Trophoblast cell (in vitro differentiated cells and primary cell): ENCODE measurements around the gene PIGU.
A peak's percentile ranks its signal among the peaks of the same experiment; 100 is the strongest.

Experiments used
- DNase-seq, 2 donors: peaks; one replicate each; pipeline ENCODE4 v3.0.0-alpha.2; 2016
- H2AFZ ChIP-seq: 2 replicates; pipeline ENCODE4 v1.6.1; 2013; ENCODE audit warnings: low read length, moderate library complexity, mild to moderate bottlenecking; ENCODE audit not compliant: insufficient read depth, poor library complexity
- H2AK5ac ChIP-seq: 2 replicates; pipeline ENCODE4 v1.6.1; 2013; ENCODE audit warnings: mild to moderate bottlenecking, low read length
- H2BK120ac ChIP-seq: 2 replicates; pipeline ENCODE4 v1.6.1; 2013; ENCODE audit warnings: low read length, mild to moderate bottlenecking, moderate library complexity; ENCODE audit not compliant: insufficient read depth, poor library complexity
- H2BK12ac ChIP-seq: 2 replicates; pipeline ENCODE4 v1.6.1; 2013; ENCODE audit warnings: mild to moderate bottlenecking, low read length, moderate library complexity
- H2BK5ac ChIP-seq: 2 replicates; pipeline ENCODE4 v1.6.1; 2013; ENCODE audit warnings: low read length, low read depth, moderate library complexity, mild to moderate bottlenecking; ENCODE audit not compliant: poor library complexity
- H3K14ac ChIP-seq: 2 replicates; pipeline ENCODE4 v1.6.1; 2013; ENCODE audit warnings: mild to moderate bottlenecking, low read length
- H3K18ac ChIP-seq: 2 replicates; pipeline ENCODE4 v1.6.1; 2013; ENCODE audit warnings: mild to moderate bottlenecking, low read length
- H3K23ac ChIP-seq: 2 replicates; pipeline ENCODE4 v1.6.1; 2013; ENCODE audit warnings: low read length
- H3K27ac ChIP-seq: 2 replicates; pipeline ENCODE4 v1.5.1; 2013; ENCODE audit warnings: low read depth, mild to moderate bottlenecking, inconsistent platforms, low read length, moderate library complexity
- H3K27me3 ChIP-seq: 2 replicates; pipeline ENCODE4 v1.6.1; 2013; ENCODE audit warnings: inconsistent platforms, mild to moderate bottlenecking, low read length, moderate library complexity; ENCODE audit not compliant: insufficient read depth
- H3K36me3 ChIP-seq, 2 experiments: 1 replicate in 1 of 2; 2 replicates in 1 of 2; pipeline ENCODE4 v1.6.1; 2013; ENCODE audit warnings: low read length in 2 of 2, mild to moderate bottlenecking in 2 of 2, moderate library complexity in 1 of 2; ENCODE audit not compliant: insufficient read depth in 2 of 2, control insufficient read depth in 1 of 2
- H3K4ac ChIP-seq: 2 replicates; pipeline ENCODE4 v1.6.1; 2013; ENCODE audit warnings: low read depth, mild to moderate bottlenecking, low read length, moderate library complexity
- H3K4me1 ChIP-seq, 2 experiments: 1 replicate in 1 of 2; 2 replicates in 1 of 2; pipeline ENCODE4 v1.6.1; 2013; ENCODE audit warnings: low read length in 2 of 2, mild to moderate bottlenecking in 2 of 2, moderate library complexity in 1 of 2; ENCODE audit not compliant: insufficient read depth in 2 of 2, control insufficient read depth in 1 of 2
- H3K4me2 ChIP-seq: 2 replicates; pipeline ENCODE4 v1.6.1; 2013; ENCODE audit warnings: inconsistent platforms, mild to moderate bottlenecking, low read length, moderate library complexity
- H3K4me3 ChIP-seq: 2 replicates; pipeline ENCODE4 v1.5.1; 2013; ENCODE audit warnings: mild to moderate bottlenecking, low read depth, low read length, inconsistent platforms
- H3K79me1 ChIP-seq: one replicate; pipeline ENCODE4 v1.6.1; 2013; ENCODE audit warnings: low read length
- H3K79me2 ChIP-seq: 2 replicates; pipeline ENCODE4 v1.6.1; 2013; ENCODE audit warnings: low read length, mild to moderate bottlenecking; ENCODE audit not compliant: control insufficient read depth, insufficient read depth, poor library complexity
- H3K9ac ChIP-seq: 2 replicates; pipeline ENCODE4 v1.6.1; 2013; ENCODE audit warnings: mild to moderate bottlenecking, low read length
- H3K9me3 ChIP-seq: 2 replicates; pipeline ENCODE4 v1.6.1; 2013; ENCODE audit warnings: low read depth, mild to moderate bottlenecking, control low read depth, inconsistent platforms, low read length; ENCODE audit not compliant: insufficient read depth
- H4K12ac ChIP-seq: 2 replicates; pipeline ENCODE4 v1.6.1; 2013; ENCODE audit warnings: low read depth, mild to moderate bottlenecking, low read length, moderate library complexity
- H4K8ac ChIP-seq: 2 replicates; pipeline ENCODE4 v1.6.1; 2013; ENCODE audit warnings: low read depth, mild to moderate bottlenecking, low read length, moderate library complexity
- H4K91ac ChIP-seq: one replicate; pipeline ENCODE4 v1.6.1; 2013; ENCODE audit warnings: low read depth, mild to moderate bottlenecking, low read length, moderate library complexity
- WGBS: extraction: QIAGEN DNeasy Blood & Tissue Kit; methylation state at CpG from one replicate; pipeline ENCODE4 v1.1.7; 2013; ENCODE audit warnings: missing lambda C conversion rate; ENCODE audit not compliant: insufficient read length, insufficient coverage; ENCODE audit errors: extremely low coverage; 5-methylcytosine and 5-hydroxymethylcytosine counted together

PIGU gene

GRCh38 chr20:34578521-34578920 is 98.4 kb downstream of the PIGU start:
- no CpG with 5 or more reads among the region's 6 CpGs for WGBS

GRCh38 chr20:34578025-34578424 is 98.9 kb downstream of the PIGU start:
- no CpG with 5 or more reads among the region's 2 CpGs for WGBS
- Histone ChIP-seq H4K8ac (no peak overlapping the region), H3K79me2 (no peaks in the 10 kb centered on the region), H4K91ac (no peak overlapping the region), H3K23ac (no peak overlapping the region), H3K4me2 (no peak overlapping the region), H3K79me1 (no peaks in the 10 kb centered on the region), H4K12ac (no peak overlapping the region), H2BK5ac (no peak overlapping the region), H3K27me3 (no peaks in the 10 kb centered on the region), H3K14ac (no peak overlapping the region), H3K27ac (no peak overlapping the region), H2BK12ac (no peak overlapping the region), H3K9ac (no peak overlapping the region), H2AK5ac (no peak overlapping the region), H3K18ac (no peak overlapping the region), H3K4ac (no peak overlapping the region), H3K4me1 (peaks cover 9 to 14% of the 10 kb centered on the region in 2 experiments), H3K9me3 (no peaks in the 10 kb centered on the region), H3K4me3 (no peak overlapping the region), H2BK120ac (no peak overlapping the region), H3K36me3 (peaks cover 0 to 3% of the 10 kb centered on the region in 2 experiments), H2AFZ (no peak overlapping the region)
- DNase-seq: peak in 1 of 2 donors; percentile 20

More at GRCh38 chr20:34578521-34578920, 98.4 kb downstream of the PIGU start:
- H3K79me2 ChIP-seq: no peaks in the 10 kb centered on the region
- H3K4ac ChIP-seq: no peak overlapping the region
- H3K27me3 ChIP-seq: no peaks in the 10 kb centered on the region
- H3K27ac ChIP-seq: no peak overlapping the region
- no peak overlapping the region for H3K4me2 ChIP-seq
- H3K14ac ChIP-seq: no peak overlapping the region
- H3K18ac ChIP-seq: no peak overlapping the region
- H3K9me3 ChIP-seq: no peaks in the 10 kb centered on the region
- H3K9ac ChIP-seq: no peak overlapping the region
- DNase-seq: no peak
- H3K4me3 ChIP-seq: no peak overlapping the region
- no peak overlapping the region for H2AK5ac ChIP-seq
- no peaks in the 10 kb centered on the region for H3K79me1 ChIP-seq
- H3K4me1 ChIP-seq: peaks cover 14 to 19% of the 10 kb centered on the region in 2 experiments
- H4K91ac ChIP-seq: no peak overlapping the region
- H2BK5ac ChIP-seq: no peak overlapping the region
- H4K12ac ChIP-seq: no peak overlapping the region
- peaks cover 0 to 3% of the 10 kb centered on the region in 2 experiments for H3K36me3 ChIP-seq
- no peak overlapping the region for H3K23ac ChIP-seq
- no peak overlapping the region for H2AFZ ChIP-seq
- H2BK12ac ChIP-seq: no peak overlapping the region
- H4K8ac ChIP-seq: no peak overlapping the region
- H2BK120ac ChIP-seq: no peak overlapping the region

- no peak overlapping the region for H2BK5ac ChIP-seq
- no peak overlapping the region for H2AK5ac ChIP-seq
Measured at GRCh38 chr20:34577061-34577460, 99.8 kb downstream of the PIGU start.

DNA sequence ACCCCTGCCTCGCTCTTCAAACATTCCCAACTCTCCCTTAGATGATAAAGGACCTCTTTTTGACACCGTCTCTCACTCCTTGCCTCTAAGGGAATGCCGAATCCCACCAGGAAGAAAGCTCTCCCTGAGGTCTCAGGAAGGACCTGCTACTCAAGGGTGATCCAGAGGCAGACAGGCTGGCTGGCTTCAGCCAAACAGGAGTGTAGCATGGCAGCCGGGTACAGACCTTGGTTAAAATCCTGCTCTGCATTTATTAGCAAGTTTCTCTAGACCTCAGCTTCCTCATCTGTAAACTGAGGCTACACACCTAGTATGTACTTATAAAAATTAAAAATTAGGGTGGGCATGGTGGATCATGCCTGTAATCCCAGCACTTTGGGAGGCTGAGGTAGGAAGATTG is 101.1 kb downstream of the PIGU start:
- Histone ChIP-seq H3K4ac (no peak overlapping the region), H2BK12ac (no peak overlapping the region), H3K4me3 (no peak overlapping the region), H3K9ac (no peak overlapping the region), H3K79me2 (no peaks in the 10 kb centered on the region), H3K36me3 (peaks cover 2 to 6% of the 10 kb centered on the region in 2 experiments), H3K14ac (no peak overlapping the region), H2AK5ac (no peak overlapping the region), H3K27ac (no peak overlapping the region), H3K4me1 (no peaks in the 10 kb centered on the region), H3K9me3 (no peaks in the 10 kb centered on the region), H4K12ac (no peak overlapping the region), H4K8ac (no peak overlapping the region), H2BK120ac (no peak overlapping the region), H4K91ac (no peak overlapping the region), H2AFZ (no peak overlapping the region), H3K18ac (no peak overlapping the region), H3K27me3 (no peaks in the 10 kb centered on the region), H3K79me1 (no peaks in the 10 kb centered on the region), H3K23ac (no peak overlapping the region), H3K4me2 (no peak overlapping the region), H2BK5ac (no peak overlapping the region)
- no CpG with 5 or more reads among the region's 4 CpGs for WGBS
- no peak for DNase-seq

More at GRCh38 chr20:34577061-34577460, 99.8 kb downstream of the PIGU start:
- DNase-seq: no peak
- Histone ChIP-seq H3K79me2 (no peaks in the 10 kb centered on the region), H3K36me3 (peaks cover 0 to 3% of the 10 kb centered on the region in 2 experiments), H3K27me3 (no peaks in the 10 kb centered on the region), H4K8ac (no peak overlapping the region), H2BK120ac (no peak overlapping the region), H3K9ac (no peak overlapping the region), H2BK12ac (no peak overlapping the region), H2AFZ (no peak overlapping the region), H3K4ac (no peak overlapping the region), H4K12ac (no peak overlapping the region), H3K79me1 (no peaks in the 10 kb centered on the region), H4K91ac (no peak overlapping the region), H3K18ac (no peak overlapping the region), H3K4me1 (peaks cover 0 to 5% of the 10 kb centered on the region in 2 experiments), H3K4me3 (no peak overlapping the region), H3K27ac (no peak overlapping the region), H3K23ac (no peak overlapping the region), H3K14ac (no peak overlapping the region), H3K4me2 (no peak overlapping the region), H3K9me3 (no peaks in the 10 kb centered on the region)
- no CpG with 5 or more reads among the region's 4 CpGs for WGBS
